ENCODE measurements around the gene INVS. TPM values are rescaled to one million over a fixed set of nuclear protein-coding genes. Genes with fewer than 3 reads are reported as not detected.

The INVS gene
- total RNA-seq, 4 donors from 2014 or later = 8.2 to 59.2 (median 26.0) TPM

DNA sequence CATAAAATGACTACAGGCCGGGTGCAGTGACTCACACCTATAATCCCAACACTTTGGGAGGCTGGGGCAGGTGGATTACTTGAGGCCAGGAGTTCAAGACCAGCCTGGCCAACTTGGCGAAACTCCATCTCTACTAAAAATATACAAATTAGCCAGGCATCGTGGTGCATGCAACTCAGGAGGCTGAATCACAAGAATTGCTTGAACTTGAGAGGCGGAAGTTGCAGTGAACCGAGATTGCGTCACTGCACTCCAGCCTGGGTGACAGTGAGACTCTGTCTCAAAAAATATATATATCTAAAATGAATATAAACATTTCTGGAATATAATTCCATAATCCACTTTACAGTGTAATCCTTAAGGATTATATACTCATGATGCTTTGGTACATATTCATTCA lies 187.2 kb downstream of the INVS start:
- no peak for DNase-seq
- TF ChIP-seq POLR2A (IDR thresholded peaks at IDR 0.05) (no peak), CTCF (IDR thresholded peaks at IDR 0.05) (no peak)
- H3K4me3 ChIP-seq = no peak overlapping the region
- no peaks in the 10 kb centered on the region for H3K4me1 ChIP-seq
- H3K36me3 ChIP-seq = no peaks in the 10 kb centered on the region
- no peaks in the 10 kb centered on the region for H3K9me3 ChIP-seq
- H3K27ac ChIP-seq = no peak overlapping the region
- H3K27me3 ChIP-seq = no peaks in the 10 kb centered on the region
- intact Hi-C loops (cut with DNase I; ENCODE audit: low total_unique reads) = no loop called here

DNA sequence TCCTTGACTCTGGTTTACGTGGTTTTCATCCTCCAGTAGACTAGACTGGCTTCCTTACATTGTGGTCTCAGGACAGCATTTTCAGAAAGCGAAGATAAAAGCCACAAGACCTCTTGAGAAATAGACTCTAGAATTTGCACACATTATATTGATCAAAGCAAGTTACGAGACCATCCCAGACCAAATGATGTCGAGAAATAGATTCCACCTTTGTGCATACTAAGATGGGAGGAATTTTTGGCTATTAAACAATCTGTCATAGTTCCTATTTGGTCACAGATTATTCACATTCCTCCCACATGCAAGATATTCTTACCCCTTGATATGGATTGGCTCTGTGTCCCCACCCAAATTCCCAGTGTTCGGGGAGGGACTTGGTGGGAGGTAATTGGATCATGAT lies 188.1 kb downstream of the INVS start:
- H3K27ac ChIP-seq = no peak overlapping the region
- no peaks in the 10 kb centered on the region for H3K36me3 ChIP-seq
- no peak overlapping the region for H3K4me3 ChIP-seq
- no peaks in the 10 kb centered on the region for H3K9me3 ChIP-seq
- DNase-seq = no peak
- intact Hi-C loops (cut with DNase I; ENCODE audit: low total_unique reads) = no loop called here
- no peaks in the 10 kb centered on the region for H3K4me1 ChIP-seq
- H3K27me3 ChIP-seq = no peaks in the 10 kb centered on the region
- TF ChIP-seq CTCF (IDR thresholded peaks at IDR 0.05) (no peak), POLR2A (IDR thresholded peaks at IDR 0.05) (no peak)

DNA sequence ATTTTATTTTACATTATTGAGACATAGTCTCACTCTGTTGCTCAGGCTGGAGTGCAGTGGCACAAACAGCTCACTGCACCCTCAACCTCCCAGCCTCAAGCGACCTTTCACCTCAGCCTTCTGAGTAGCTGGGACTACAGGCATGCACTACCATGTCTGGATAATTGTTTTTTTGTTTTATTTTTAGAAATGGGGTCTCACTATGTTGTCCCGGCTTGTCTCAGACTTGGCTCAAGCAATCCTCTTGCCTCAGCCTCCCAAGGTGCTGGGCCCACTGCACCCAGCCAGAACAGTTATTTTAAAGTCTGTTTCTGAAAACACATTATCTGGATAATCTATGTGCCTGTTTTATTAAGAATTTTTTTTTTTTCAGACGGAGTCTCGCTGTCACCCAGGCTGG lies 191.7 kb downstream of the INVS start:
- H3K36me3 ChIP-seq = no peaks in the 10 kb centered on the region
- no peak for TF ChIP-seq POLR2A (IDR thresholded peaks at IDR 0.05)
- no peak for TF ChIP-seq CTCF (IDR thresholded peaks at IDR 0.05)
- no peak for DNase-seq
- H3K27ac ChIP-seq = no peak overlapping the region
- H3K9me3 ChIP-seq = no peaks in the 10 kb centered on the region
- H3K4me1 ChIP-seq = no peaks in the 10 kb centered on the region
- intact Hi-C loops (cut with DNase I; ENCODE audit: low total_unique reads) = no loop called here
- H3K27me3 ChIP-seq = no peaks in the 10 kb centered on the region
- H3K4me3 ChIP-seq = no peak overlapping the region

DNA sequence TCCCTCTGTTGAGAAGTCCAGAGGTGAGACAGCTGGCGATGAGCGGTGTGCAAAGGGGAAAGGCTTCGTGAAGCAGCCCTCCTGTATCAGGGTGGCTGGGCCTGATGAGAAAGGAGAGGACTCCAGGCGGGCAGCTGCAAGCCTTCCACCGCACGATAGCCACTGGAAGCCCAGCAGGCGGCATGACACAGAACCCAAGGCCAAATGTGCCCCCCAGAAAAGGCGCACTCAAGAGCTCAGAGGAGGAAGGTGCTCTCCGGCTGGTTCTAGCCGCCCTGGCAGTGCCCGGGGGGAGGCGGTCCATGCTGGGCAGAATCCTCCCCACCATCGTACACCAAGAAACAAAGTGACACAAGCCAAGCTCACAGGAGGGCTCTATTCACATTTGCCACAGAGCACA lies 193.4 kb downstream of the INVS start:
- no peaks in the 10 kb centered on the region for H3K36me3 ChIP-seq
- no peaks in the 10 kb centered on the region for H3K9me3 ChIP-seq
- TF ChIP-seq CTCF (IDR thresholded peaks at IDR 0.05) (no peak), POLR2A (IDR thresholded peaks at IDR 0.05) (no peak)
- DNase-seq = no peak
- intact Hi-C loops (cut with DNase I; ENCODE audit: low total_unique reads) = no loop called here
- no peaks in the 10 kb centered on the region for H3K4me1 ChIP-seq
- H3K27ac ChIP-seq = no peak overlapping the region
- H3K4me3 ChIP-seq = no peak overlapping the region
- H3K27me3 ChIP-seq = no peaks in the 10 kb centered on the region

DNA sequence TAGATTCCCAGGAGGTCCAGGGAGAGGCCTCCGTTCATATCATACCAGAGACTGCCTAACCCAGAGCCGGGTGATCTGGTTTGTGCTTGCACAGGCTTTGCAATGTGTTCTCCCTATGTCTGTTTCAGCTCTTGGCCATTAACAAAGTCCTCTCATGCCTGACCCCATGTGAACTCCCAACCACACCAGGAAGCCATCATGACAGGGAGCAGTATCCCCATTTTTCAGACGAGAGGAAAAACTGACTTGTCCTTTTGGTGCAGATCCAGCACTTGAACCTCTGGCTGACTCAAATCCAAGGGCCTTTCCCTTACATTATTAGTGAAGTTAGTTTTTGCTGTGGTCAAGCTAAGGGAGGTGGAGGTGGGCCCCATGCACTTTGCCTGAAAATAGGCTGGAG lies 195.3 kb downstream of the INVS start:
- H3K4me3 ChIP-seq = no peak overlapping the region
- H3K36me3 ChIP-seq = no peaks in the 10 kb centered on the region
- TF ChIP-seq CTCF (IDR thresholded peaks at IDR 0.05) (no peak), POLR2A (IDR thresholded peaks at IDR 0.05) (no peak)
- no peaks in the 10 kb centered on the region for H3K4me1 ChIP-seq
- intact Hi-C loops (cut with DNase I; ENCODE audit: low total_unique reads) = no loop called here
- DNase-seq = no peak
- no peak overlapping the region for H3K27ac ChIP-seq
- H3K27me3 ChIP-seq = no peaks in the 10 kb centered on the region
- H3K9me3 ChIP-seq = no peaks in the 10 kb centered on the region

Measured in uterus (tissue), 4 donors.